Stimulated activated CD8-positive, alpha-beta memory T cell treated with anti-CD3 and anti-CD28 coated beads, Interleukin-12 subunit alpha, Interleukin-12 subunit beta, amount 100 ng/mL, for 4 hours (primary cell): ENCODE results near the gene STAU1.
"Not testable (repeated sequence)": the region's sequence is repeated elsewhere in the genome, so short reads cannot be mapped to it uniquely, and the experiment has no call there.

ENCODE experiments used
- DNase-seq: peaks from one replicate; pipeline ENCODE4 v3.0.0-alpha.2; 2020; ENCODE audit warnings: low read depth

Gene STAU1

DNA sequence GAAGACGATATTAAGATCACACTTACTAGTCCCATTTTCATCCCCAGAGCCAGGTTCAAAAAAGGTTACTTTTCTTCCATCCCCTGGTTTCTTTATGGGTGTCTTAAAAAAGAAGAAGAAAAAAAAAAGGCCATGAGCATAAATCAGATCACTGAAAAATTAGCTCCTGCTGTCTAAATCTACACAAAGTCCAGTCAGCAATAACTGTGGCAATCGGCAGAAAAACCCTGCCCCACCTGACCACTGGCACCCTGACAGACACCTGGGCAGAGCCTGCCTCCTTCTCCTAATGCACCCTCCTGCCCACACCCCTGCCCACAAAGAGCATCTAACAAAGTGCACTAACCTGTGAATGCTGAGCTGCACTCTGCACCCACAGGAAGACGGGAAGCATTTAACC is 69.8 kb downstream of the STAU1 start:
- no peak for DNase-seq

DNA sequence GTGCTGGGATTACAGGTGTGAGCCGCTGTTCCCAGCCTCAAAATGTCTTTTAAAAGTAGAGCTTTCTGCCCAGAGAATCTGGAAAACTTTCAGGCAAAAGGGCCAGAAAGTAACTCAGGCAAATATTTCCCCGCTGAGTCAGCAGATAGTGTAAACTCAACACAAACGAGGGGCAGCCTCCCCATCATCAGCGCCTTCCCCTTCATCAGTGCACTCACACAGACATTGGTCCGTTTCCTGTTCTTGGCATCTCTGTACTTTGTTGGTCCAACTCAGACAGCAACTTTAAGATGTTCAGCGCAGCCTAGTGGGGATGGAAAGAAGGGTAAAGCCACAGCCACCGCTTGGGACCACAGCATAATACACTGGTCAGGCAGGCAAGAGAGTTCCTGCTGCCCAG is 72.6 kb downstream of the STAU1 start:
- no peak for DNase-seq

DNA sequence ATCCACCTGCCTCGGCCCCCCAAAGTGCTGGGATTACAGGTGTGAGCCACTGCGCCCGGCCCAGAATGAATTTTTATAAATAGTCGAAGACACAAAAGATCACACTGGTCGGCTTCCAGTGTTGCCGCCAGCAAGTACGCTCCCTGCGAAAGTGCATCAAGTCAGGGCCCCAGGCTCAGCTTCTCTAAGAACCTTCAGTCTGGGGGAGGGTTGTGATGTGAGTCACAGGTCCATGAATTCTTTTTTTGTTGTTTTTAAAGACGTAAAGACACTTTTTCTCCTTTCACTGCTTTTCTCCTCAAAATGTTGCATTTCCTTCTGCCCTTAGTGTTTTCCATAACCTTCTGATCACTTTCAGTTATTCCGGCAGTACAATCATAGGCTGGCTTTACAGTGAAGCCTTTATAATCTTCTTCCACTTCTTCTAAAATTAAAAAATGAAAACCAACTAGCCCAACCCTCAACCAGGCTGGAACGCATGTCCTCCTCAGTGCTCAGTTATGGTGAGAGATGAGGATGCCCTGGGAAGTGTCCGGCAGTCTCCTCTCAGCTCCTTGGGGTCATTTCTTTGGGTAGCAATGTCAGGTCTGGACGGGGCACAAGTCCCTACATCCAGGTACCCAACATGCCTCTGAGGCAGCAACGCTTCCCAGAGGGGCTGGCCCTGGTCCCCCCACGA is 75.4 kb downstream of the STAU1 start:
- no peak for DNase-seq

DNA sequence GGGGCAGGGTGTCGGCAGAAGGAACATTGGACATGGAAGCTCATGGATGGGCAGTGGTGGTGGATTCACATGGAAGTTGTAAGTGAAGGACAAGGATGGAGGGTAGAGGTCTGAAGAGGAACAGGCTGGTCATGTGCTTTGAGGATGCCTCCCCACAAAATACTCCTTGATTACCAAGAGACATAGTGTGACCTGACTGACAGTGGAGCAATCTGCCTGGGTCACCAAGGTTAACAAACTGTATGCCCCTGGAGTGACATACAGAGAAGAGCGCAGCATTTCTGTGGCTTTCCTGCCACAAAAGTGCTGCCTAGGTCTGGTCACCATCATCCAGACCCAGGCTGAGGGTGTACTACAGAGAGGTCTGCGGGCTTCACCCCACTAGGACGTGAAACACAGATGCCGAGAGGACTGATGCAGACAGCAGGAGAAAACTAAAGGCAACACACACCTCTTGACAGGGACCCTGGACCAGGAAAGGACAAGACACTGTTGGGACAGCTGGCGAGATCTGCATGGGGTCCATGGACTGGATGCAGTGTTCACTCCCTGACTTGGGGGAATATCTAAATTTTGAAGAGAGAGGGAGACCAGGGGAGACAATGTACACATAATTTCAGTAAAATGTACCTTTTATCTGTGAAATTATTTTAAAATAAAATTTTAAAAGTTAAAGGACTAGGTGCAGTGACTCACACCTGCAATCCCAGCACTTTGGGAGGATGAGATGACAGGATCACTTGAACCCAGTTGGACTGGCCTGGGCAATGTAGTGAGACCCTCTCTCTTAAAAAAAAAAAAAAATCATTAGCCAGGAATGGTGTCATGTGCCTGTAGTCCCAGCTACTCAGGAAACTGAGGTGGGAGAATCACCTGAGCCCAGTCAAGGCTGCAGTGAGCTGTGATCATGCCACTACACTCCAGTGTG is 77.1 kb downstream of the STAU1 start:
- no peak for DNase-seq

DNA sequence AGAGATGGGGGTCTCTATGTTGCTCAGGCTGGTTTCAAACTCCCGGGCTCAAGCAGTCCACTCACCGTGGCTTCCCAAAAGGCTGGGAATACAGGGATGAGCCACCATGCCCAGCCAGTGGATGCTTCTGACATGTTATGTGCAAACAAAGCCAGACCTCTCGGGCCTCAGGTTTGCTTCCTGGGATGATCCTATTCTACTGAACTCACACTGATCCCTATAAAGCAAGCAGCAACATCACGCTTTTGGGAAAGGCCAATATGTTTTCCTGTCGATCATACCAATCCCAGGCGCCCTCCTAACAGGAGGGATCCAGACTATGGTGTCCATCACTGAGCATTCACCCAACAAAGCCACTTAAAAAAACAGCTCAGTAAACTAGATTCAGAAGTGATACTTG is 81.8 kb downstream of the STAU1 start:
- DNase-seq, result no peak

DNA sequence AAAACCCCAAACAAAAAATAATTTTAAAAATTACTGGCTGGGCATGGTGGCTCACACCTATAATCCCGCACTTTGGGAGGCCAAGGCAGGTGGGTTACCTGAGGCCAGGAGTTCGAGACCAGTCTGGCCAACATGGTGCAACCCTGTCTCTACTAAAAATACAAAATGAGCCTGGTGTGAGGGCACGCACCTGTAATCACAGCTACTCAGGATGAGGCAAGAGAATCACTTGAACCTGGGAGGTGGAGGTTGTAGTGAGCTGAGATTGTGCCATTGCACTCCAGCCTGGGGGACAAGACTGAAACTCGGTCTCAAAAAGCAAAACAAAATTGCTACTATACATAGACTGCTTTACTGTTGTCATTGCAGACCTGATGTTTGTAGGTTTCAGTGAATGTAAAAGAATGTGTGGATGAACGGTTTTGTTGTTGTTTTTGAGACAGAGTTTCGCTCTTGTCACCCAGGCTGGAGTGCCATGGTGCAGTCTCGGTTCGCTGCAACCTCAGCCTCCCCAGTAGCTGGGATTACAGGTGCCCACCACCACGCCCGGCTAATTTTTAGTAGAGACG is 83.1 kb downstream of the STAU1 start:
- not testable (repeated sequence) for DNase-seq

DNA sequence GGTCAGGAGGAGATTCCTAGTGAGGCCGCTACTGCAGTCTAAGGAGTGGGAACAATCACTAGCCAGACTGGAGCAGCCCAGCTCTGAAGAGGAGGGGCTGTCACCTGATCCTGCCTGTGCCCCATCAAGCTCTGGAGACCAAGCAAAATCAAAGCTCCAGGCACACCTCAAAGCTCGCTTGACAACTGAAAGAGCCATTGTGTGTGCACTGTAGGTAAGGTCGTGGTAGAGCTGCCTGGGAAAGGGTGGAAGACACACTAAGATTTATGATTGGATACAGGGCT is 83.8 kb downstream of the STAU1 start:
- DNase-seq, result no peak

DNA sequence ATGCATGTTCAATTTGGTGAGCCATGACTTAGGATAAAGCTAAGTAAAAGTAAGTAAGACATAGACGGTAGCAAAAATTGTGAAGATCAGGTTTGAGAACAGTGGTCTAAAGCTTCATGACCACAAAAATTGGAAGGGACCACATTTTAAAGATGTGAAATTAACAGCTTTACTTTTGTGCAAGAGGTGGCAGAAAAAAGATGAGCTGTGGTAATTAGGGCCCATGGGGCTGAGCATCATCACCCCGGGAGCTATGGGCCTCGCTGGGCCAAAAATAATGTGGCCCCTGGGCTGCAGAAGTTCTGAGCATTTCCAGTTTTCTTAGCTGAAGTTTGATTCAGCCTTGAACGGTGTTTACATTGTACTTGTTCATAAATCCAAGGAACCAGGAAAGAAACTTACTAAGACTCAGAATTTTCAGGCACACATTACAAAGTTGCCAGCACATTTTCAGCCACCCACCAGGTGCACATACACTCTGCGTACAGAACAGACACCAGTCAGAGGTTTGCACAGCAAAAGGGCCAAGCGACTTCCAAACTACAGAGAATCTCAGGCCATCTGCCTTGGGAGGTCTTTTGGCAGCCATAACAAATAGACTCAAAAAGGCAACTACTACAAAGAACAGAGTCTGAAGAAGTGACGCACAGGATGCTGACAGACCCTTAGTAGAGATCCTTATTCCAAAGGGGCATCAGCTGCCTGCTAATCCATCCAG is 84.3 kb downstream of the STAU1 start:
- DNase-seq, result no peak

DNA sequence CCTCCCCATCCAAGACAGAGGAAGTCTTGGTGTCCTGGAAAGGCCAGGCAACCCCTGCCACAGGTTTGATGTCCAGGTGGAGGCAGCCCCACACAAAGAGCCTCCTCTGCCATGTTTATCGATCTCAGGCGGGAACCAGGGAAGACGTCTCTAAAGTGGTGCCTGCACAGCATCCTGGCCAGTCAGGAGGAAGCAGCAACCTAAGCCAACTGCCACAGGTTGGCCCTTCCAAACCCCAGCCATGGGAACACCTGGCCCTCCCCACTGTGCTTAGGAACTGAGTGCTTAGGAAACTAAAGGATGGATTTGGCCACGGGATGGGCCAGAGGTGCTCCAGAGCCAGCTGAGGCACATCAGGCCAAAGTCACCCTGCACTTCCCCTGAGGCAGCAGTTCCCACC is 85.1 kb downstream of the STAU1 start:
- no peak for DNase-seq

DNA sequence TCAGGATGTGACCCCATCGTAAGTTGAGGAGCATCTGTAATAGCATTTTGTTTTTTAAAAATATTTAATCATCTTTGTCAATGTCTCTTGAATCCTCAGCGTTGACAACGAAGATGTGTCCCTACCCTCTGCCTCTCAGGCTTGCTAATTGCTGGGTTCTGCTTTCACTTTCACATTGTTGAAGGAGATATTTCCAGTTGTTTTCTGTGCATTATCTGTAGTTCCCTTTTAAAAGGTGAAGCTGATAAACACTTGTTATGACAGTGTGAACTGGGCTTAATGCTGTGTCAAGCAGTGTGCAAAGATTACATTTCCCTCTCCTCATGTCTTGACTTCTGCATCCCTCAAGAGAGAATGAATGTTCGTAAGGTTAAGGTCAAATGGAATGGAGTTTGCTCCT is 87.2 kb downstream of the STAU1 start:
- DNase-seq, result no peak

DNA sequence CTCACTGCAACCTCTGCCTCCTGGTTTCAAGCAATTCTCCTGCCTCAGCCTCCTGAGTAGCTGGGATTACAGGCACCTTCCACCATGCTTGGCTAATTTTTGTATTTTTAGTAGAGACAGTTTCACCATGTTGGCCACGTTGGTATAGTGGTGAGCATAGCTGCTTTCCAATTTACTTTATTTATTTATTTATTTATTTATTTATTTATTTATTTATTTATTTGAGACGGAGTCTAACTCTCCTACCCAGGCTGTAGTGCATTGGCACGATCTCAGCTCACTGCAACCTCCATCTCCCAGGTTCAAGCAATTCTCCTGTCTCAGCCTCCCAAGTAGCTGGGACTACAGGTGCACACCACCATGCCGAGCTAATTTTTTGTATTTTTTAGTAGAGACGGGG is 87.8 kb downstream of the STAU1 start:
- DNase-seq, result not testable (repeated sequence)

DNA sequence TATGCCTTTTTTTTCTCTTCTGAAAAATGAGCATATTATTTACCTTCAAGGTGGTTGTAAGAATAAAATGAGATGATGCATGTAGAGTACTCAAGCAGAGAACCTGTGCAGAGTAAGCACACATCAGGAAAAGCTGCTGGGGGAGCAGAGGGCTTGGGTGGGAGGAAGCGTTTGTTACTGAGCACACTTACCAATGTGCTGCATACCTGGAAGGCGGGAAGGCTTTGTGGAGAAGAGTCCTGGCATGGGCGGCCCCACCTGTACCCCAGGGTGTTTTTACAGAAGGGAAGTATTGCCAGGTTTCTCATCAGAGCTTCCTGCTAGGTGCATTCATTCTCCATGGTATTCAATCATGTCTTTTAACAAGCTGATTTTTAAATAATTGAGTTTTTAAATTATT is 89.1 kb downstream of the STAU1 start:
- no peak for DNase-seq

DNA sequence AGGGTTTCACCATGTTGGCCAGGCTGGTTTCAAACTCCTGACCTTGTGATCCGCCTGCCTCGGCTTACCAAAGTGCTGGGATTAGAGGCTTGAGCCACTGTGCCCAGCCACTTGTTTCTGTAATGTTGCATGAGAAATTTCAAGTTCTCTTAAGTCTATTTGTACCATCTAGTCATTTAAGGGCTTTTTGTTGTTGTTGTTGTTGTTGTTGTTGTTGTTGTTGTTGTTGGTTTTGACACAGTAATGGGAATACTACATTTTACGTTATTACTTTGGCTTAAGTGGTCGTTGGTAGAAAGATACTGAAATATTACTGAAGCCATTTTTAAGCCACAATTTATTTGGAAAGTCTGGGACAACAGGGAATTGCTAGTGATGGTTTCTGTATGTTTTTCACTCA is 90.0 kb downstream of the STAU1 start:
- DNase-seq, result no peak

DNA sequence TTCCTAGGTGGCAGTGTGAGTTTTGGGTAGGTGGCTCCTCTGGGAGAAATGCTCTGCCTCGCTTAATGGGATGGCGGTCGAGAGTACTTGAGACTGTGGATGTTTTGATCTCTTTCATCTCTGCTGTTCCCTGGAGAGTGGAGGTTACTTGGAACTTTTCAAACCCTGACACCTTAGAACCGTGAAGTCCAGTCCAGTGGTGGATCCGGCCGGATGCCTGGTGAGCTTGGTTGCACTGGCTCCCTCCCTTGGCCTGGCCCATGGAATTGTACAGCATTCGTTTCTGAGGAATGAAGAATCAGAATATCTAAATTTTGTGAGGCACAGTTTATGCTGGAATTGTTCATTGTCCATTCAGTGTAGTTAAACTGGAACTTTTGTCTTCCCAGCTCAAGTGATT is 91.0 kb downstream of the STAU1 start:
- DNase-seq, result no peak

DNA sequence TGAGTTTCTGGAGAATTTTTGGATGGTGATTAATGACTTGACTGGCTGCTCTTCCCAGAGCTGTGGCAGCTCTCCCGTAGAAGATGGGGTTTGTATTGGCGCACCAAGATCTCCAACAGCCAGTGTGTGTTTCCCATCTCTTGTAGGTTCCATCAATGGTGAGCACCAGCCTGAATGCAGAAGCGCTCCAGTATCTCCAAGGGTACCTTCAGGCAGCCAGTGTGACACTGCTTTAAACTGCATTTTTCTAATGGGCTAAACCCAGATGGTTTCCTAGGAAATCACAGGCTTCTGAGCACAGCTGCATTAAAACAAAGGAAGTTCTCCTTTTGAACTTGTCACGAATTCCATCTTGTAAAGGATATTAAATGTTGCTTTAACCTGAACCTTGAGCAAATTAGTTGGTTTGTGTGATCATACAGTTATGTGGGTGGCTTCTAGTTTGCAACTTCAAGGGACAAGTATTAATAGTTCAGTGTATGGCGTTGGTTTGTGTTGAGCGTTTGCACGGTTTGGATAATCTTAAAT is 91.9 kb downstream of the STAU1 start:
- no peak for DNase-seq

DNA sequence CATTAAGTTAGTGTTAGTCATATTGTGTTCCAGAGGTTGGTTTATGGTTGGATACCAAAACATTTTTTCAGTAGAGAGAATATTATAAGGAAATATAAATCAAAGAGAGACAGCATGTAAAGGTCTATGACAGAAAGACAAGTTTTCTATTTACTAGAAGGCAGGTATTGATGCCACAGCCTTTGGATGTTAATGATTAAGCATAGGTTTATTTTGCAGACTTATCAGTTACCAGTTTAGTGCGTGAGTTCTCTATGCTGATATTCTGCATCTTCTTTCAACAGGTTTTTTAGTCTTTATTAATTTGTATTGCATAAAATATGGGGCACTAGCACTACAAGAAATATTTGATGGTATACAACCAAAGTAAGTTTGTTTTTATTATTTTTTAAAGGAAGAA is 96.4 kb downstream of the STAU1 start:
- no peak for DNase-seq

DNA sequence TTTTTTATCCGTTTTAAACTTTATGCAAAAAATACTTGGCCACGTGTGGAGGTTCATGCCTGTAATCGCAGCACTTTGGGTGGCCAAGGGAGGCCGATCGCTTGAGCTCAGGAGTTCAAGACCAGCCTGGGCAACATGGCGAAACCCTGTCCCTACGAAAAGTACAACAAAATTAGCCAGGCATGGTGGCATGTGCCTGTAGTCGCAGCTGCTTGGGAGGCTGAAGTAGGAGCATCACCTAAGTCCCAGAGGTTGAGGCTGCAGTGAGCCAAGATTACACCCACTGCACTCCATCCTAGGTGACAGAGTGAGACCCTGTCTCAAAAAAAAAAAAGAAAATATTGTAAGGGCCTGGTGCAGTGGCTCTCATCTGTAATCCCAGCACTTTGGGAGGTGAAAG is 97.0 kb downstream of the STAU1 start:
- no peak for DNase-seq

DNA sequence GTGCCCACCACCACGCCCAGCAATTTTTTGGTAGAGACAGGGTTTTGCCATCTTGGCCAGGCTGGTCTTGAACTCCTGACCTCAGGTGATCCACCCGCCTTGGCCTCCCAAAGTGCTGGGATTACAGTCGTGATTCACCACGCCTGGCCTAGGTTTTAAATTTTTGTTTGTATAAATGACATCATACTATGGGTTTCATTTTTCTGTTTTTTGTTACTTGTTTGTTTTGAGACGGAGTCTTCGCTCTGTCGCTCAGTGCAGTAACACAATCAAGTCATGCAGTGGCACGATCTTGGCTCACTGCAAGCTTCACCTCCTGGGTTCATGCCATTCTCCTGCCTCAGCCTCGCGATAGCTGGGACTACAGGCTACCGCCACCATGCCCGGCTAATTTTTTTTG is 105.8 kb downstream of the STAU1 start:
- DNase-seq, result not testable (repeated sequence)

DNA sequence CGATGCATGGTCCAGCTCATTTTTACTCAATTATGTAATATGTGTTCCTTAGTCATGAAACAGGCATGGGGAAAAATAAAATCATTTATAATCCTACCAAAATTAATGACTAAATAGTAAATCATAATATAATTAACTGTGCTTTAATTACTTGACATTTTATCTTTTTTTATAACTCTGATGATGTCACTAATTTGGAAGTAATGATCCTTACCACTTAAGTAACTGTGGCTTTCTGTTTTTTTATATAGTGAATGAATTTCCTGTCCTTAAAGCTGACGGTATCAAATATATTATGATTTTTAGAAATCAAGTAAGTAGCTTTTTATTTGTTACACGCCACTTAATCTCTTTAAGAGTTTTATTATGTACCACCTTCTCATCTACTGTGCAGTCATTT is 109.8 kb downstream of the STAU1 start:
- DNase-seq, result no peak

DNA sequence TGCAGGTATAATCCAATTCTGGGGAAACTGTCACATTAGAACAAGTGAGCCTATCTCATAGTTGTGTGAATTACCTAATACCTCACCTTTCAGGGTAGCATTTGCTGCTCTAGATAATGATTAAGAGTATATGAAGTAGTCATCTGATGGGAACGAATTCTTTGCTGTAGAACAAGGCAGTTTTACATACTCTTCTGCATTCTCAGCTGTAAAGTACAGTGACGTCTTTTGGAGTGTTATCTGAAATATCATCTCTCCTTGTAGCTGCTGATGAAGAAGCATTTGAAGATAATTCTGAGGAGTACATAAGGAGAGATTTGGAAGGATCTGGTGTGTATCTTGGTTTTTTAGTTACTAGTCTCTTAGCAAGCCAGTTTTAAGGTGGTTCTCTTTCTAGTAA is 113.6 kb downstream of the STAU1 start:
- no peak for DNase-seq
